GM12875 (cell line): ENCODE results near the gene AATK.

Experiments
- H3K4me3 ChIP-seq: one replicate; pipeline ENCODE4 v1.5.1; 2011; ENCODE audit warnings: low read depth, low read length, control low read depth
- TF ChIP-seq, protein P1 (sequence below): IDR thresholded peaks from 2 replicates; pipeline ENCODE4 v1.5.1; 2011; ENCODE audit warnings: low read depth, mild to moderate bottlenecking, control low read depth, inconsistent platforms, low read length, moderate library complexity, borderline replicate concordance; ENCODE audit not compliant: insufficient read depth

Gene AATK

DNA sequence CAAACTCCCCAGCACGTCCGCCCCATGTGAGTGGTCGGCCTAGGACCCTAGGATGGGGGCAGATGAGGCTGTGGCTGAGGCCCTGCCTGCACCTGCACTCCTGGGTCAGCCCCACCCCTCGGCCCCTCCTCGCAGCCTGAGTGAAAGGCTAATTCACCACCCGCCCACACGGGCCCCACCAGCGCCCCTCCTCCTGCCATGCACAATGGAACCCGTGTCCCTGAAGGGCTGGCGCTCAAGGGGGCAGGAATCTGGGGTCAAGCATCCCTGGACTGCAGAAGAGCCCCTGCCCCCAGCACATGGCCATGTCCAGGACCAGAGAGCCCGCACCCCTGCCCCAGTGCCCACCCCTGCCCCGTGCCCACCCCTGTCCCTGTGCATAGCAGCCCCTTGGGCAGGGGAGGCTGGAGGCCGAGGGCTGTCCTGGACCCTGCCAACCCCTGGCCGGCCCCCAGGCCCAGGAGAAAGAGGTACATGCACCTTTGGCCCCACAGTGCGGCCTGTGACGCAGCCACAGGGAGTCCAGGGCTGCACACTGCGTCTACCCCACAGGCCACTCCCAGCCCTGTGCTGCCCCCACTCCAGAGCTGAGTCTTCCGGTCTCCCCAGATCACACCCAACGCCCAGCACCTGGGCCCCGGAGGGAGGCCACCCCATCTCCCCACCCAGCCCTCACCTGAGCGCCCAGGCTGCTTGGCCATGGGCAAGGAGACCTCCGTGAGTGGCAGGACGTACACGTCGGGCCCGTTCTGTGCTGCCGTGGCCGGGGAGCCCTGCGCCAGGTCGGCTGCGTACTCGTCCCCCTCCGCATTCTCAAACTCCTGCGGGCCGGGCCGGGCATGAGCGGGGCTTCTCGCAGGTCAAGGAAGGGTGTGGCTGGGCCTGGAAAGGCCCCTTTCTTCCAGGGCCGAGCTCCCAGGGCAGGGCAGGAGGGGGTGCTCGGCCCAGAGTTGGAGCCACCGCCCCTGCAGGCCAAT is 35.3 kb downstream of the AATK start:
- no peak overlapping the region for H3K4me3 ChIP-seq
- TF ChIP-seq, protein P1, sequence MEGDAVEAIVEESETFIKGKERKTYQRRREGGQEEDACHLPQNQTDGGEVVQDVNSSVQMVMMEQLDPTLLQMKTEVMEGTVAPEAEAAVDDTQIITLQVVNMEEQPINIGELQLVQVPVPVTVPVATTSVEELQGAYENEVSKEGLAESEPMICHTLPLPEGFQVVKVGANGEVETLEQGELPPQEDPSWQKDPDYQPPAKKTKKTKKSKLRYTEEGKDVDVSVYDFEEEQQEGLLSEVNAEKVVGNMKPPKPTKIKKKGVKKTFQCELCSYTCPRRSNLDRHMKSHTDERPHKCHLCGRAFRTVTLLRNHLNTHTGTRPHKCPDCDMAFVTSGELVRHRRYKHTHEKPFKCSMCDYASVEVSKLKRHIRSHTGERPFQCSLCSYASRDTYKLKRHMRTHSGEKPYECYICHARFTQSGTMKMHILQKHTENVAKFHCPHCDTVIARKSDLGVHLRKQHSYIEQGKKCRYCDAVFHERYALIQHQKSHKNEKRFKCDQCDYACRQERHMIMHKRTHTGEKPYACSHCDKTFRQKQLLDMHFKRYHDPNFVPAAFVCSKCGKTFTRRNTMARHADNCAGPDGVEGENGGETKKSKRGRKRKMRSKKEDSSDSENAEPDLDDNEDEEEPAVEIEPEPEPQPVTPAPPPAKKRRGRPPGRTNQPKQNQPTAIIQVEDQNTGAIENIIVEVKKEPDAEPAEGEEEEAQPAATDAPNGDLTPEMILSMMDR: no peak

DNA sequence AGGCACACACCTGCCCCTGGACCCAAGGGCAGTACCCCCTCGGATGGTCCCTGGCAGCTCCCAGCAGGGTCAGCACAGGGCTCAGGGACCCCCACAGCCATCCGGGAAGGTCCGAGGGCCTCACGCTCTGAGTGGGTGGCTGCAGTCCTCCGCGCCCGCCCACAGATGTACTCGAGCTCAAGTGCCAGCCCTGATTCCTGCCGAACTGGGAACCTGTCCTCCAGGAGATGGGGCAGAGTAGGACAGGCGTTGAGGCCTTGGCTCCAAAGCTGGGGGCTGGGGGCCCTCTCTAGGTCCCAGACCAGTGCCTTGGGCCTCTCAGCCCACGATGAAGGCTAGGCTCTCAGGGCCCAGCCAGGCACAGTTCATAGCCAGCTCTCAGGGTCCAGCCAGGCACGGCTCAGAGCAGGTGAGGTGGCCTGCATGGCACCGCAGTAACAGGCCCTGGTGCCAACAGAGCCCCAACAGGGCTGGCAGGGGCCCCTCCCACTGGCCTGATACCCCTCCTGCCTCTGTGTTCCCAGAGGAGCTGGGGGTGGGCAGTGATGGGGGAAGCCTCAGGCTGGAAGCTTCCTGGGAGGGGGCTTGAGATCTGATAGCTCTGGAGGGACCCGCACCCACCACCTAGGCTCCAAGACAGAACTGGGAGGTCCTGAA is 36.2 kb downstream of the AATK start:
- TF ChIP-seq, protein P1: no peak
- H3K4me3 ChIP-seq: no peak overlapping the region

DNA sequence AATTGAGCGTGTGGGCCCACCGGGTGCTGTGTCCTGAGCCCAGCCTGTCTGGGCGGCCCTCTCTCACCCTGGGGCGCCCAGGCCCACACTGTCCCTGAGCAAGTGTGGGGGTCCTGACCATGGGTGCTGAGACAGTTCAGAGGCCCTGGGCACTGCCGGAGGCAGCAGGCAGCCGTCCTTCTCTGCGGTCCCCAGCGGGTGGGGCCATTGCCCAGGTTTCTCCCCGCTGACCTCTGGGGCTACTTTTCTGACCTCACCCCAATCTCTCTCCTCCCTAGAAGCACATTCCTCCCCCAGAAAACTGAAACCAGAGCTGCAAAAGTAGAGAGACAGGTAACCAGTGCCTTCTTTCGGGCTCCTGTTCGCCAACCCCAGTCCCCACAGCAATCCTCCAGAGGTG is 36.7 kb downstream of the AATK start:
- TF ChIP-seq, protein P1: no peak
- H3K4me3 ChIP-seq: no peak overlapping the region

DNA sequence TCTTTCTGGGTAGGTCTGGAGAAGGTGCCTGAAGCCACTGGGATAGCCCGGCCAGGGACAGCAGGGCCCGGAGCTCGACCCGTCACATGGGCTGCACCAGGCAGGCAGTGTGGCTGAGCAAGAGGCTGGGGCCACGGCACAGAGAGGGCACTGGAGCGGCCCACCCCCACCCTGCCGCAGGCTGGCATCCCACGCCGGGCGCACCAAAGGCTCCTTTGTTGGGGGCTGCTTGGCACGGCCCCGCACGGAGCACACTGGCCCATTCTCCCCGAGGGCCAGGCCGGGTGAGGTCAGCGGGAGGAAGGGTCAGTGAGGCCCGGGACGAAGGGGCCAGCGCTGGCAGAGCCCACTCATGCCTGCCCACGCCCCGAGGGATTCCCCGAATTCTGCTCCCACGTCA is 37.2 kb downstream of the AATK start:
- TF ChIP-seq, protein P1: no peak
- no peak overlapping the region for H3K4me3 ChIP-seq

DNA sequence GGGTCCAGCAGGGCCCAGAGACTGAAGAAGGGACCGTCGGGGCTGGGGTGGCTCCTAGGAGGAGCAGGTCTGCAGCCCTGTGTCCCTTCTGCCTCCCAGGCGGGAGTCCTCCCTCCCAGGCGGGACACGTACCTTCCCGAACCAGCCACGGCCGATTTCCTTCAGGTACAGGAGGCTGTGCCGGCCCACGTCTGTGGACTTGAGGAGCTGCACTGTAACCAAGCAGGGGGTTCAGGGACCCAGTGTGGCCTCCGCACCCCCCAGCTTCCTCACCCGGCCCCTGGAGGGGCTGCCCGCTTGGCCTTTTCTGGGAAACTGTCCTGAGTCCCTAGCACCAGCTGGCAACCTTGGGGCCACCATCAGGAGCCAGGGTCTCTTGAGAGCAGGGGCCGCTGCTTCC is 37.7 kb downstream of the AATK start:
- H3K4me3 ChIP-seq: no peak overlapping the region
- TF ChIP-seq, protein P1: no peak

DNA sequence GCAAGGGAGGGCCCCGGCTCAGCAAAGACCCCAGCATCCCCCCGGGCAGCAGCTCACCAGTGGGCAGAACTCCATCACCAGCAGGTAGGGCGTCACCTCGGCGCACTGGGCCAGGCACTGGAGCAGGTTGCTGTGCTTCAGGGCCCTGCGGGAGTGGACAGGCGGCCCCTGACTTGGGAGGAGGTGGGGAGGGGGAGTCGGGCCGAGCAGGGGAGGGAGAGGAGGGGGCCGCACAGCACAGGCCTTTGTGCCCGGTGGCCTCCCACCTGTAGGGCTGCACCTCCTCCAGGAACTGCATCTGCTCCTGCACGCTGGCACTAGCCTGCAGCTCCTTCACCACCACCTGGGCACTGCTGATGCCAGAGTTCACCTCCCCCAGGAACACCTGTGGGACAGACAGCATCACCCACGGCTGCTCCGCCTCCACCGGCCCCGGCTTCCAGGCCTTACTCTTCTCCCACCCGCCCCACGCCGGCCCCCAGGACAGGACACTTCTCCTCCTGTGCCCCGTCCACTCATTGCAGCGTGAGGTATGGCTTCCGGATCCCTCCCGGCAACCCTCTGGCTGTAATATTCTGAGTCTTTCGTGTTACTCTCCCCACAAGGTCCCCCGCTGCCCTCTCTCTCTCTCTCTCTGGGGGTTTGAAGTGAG is 38.4 kb downstream of the AATK start:
- no peak overlapping the region for H3K4me3 ChIP-seq
- TF ChIP-seq, protein P1: no peak

DNA sequence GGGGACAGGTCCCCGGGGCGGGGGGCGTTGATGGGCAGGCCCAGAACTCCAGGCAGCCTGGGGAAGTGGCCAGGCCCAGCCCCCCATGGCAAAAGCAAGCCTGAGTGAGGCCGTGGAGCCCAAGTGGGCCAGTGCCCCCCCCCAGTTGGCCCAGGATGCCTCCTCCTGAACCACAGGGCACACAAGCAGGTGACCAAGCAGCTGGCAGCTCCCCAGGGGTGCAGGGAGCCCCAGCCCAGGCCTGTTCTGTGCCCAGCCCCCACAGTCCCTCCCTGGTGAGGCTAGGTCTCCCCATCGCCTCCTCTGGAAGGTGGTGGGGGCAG is 38.9 kb downstream of the AATK start:
- no peak overlapping the region for H3K4me3 ChIP-seq
- TF ChIP-seq, protein P1: no peak
